ENCODE measurements around the gene RILP. TPM values are rescaled to one million over a fixed set of nuclear protein-coding genes. Genes with fewer than 3 reads are reported as not detected.

The RILP gene
- total RNA-seq, 4 donors from 2014 or later: 1.5 to 13.3 (median 8.5) TPM

GRCh38 chr17:1636732-1637285 is 12.9 kb downstream of the RILP start:
- Histone ChIP-seq H3K36me3 (no peaks in the 10 kb centered on the region), H3K9me3 (no peaks in the 10 kb centered on the region), H3K27ac (no peak overlapping the region), H3K4me3 (no peak overlapping the region), H3K4me1 (no peaks in the 10 kb centered on the region), H3K27me3 (no peaks in the 10 kb centered on the region)
- no peak for TF ChIP-seq CTCF (IDR thresholded peaks at IDR 0.05)
- TF ChIP-seq POLR2A (IDR thresholded peaks at IDR 0.05): no peak
- intact Hi-C loops (cut with DNase I; ENCODE audit: low total_unique reads): loop anchor here (5.0 kb wide), 1 partner anchor 65 kb away; no protein-coding TSS in a partner anchor
- no peak for DNase-seq

- H3K36me3 ChIP-seq: no peaks in the 10 kb centered on the region
- no peak for DNase-seq
- H3K27ac ChIP-seq: no peak overlapping the region
- intact Hi-C loops (cut with DNase I; ENCODE audit: low total_unique reads): loop anchor here (5.0 kb wide), 1 partner anchor 64 kb away; no protein-coding TSS in a partner anchor
- H3K4me3 ChIP-seq: no peak overlapping the region
- no peaks in the 10 kb centered on the region for H3K9me3 ChIP-seq
- no peaks in the 10 kb centered on the region for H3K27me3 ChIP-seq
- TF ChIP-seq CTCF (IDR thresholded peaks at IDR 0.05): no peak
- no peak for TF ChIP-seq POLR2A (IDR thresholded peaks at IDR 0.05)
- H3K4me1 ChIP-seq: no peaks in the 10 kb centered on the region
These were observed 13.8 kb downstream of the RILP start for GRCh38 chr17:1635675-1636465.

- TF ChIP-seq POLR2A (IDR thresholded peaks at IDR 0.05) (no peak), CTCF (IDR thresholded peaks at IDR 0.05) (no peak)
- intact Hi-C loops (cut with DNase I; ENCODE audit: low total_unique reads): loop anchor here (5.0 kb wide), 1 partner anchor 63 kb away; no protein-coding TSS in a partner anchor
- no peak overlapping the region for H3K4me3 ChIP-seq
- H3K27me3 ChIP-seq: no peaks in the 10 kb centered on the region
- H3K36me3 ChIP-seq: no peaks in the 10 kb centered on the region
- no peaks in the 10 kb centered on the region for H3K9me3 ChIP-seq
- H3K4me1 ChIP-seq: no peaks in the 10 kb centered on the region
- H3K27ac ChIP-seq: no peak overlapping the region
- no peak for DNase-seq
These were observed 14.6 kb downstream of the RILP start for GRCh38 chr17:1634841-1635650.

- no peak for DNase-seq
- no peak overlapping the region for H3K4me3 ChIP-seq
- no peaks in the 10 kb centered on the region for H3K36me3 ChIP-seq
- H3K27ac ChIP-seq: no peak overlapping the region
- TF ChIP-seq CTCF (IDR thresholded peaks at IDR 0.05) (no peak), POLR2A (IDR thresholded peaks at IDR 0.05) (no peak)
- no peaks in the 10 kb centered on the region for H3K4me1 ChIP-seq
- H3K9me3 ChIP-seq: no peaks in the 10 kb centered on the region
- no peaks in the 10 kb centered on the region for H3K27me3 ChIP-seq
- intact Hi-C loops (cut with DNase I; ENCODE audit: low total_unique reads): no loop called here
These were observed 19.0 kb downstream of the RILP start for GRCh38 chr17:1630662-1631061.

Measured in uterus (tissue), 4 donors.